Gastrocnemius medialis (tissue), 4 donors: ENCODE measurements around the gene IL21R.

Experiments
- POLR2A ChIP-seq, 2 donors: fragments of 450-650 bp; IDR thresholded peaks; one replicate each; pipeline ENCODE4 v1.6.1; 2017; ENCODE audit warnings: antibody characterized with exemption in 2 of 2, mild to moderate bottlenecking in 2 of 2, moderate library complexity in 2 of 2
- TF ChIP-seq, protein P1 (sequence below), 5 experiments: fragments of 450-650 bp in 3 of 5; fragments of 200-600 bp in 2 of 5; sonication (generic) in 2 of 5; IDR thresholded peaks in 4 of 5; conservative IDR thresholded peaks in 1 of 5; 1 replicate in 4 of 5; 2 replicates in 1 of 5; pipeline ENCODE4 v1.5.1; 2016 to 2019; ENCODE audit warnings: antibody characterized with exemption in 5 of 5, mild to moderate bottlenecking in 3 of 5, moderate library complexity in 3 of 5

DNA sequence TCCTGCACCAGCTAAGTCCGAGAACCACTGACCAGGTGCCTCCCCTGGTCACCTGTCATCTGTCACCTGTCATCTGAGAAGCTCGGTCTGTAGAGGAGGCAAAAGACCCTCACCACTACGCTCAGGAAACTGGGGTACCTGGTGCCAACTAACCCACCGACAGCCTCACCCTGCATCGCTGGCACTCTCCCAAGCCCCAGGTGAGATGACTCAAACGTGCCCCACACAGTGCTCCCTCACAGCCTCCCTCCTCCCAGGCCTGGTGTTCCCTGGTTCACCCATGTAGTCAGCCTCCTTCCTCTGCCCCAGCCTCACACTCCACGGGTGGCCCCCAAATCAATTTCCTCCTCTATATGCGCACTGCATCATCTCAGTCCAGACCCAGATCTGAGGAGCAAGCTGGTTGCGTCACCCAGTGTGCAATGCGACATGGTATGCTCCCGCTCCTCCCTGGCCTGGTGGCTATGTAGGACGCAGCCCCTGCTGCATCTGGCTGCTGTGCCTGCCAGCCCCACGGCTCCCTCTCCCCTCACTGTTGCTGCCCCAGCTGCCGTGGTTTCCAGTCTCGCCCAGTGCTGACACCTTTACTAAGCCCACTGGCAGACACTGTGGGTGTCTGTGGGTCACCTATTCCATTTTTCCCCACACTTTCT is 79.4 kb downstream of the IL21R start:
- TF ChIP-seq, protein P1, sequence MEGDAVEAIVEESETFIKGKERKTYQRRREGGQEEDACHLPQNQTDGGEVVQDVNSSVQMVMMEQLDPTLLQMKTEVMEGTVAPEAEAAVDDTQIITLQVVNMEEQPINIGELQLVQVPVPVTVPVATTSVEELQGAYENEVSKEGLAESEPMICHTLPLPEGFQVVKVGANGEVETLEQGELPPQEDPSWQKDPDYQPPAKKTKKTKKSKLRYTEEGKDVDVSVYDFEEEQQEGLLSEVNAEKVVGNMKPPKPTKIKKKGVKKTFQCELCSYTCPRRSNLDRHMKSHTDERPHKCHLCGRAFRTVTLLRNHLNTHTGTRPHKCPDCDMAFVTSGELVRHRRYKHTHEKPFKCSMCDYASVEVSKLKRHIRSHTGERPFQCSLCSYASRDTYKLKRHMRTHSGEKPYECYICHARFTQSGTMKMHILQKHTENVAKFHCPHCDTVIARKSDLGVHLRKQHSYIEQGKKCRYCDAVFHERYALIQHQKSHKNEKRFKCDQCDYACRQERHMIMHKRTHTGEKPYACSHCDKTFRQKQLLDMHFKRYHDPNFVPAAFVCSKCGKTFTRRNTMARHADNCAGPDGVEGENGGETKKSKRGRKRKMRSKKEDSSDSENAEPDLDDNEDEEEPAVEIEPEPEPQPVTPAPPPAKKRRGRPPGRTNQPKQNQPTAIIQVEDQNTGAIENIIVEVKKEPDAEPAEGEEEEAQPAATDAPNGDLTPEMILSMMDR (IDR thresholded peaks at IDR 0.05 in 4 of 5, conservative IDR thresholded peaks at IDR 0.05 in 1 of 5) = no peak
- TF ChIP-seq POLR2A (IDR thresholded peaks at IDR 0.05) = no peak
